ENCODE results near the gene SULF2. TPM values are rescaled to one million over a fixed set of nuclear protein-coding genes. Genes with fewer than 3 reads are reported as not detected.

SULF2 gene
- total RNA-seq, 1 donor from 2014 or later, result 79.2 TPM

GRCh38 chr20:47647994-47648393 lies 137.3 kb downstream of the SULF2 start:
- ATAC-seq (no peak), DNase-seq (ENCODE audit: low spot score) (no peak)
- intact Hi-C loops (cut with DNase I), result no loop called here

- ATAC-seq, result no peak
- intact Hi-C loops (cut with DNase I), result no loop called here
Measured at GRCh38 chr20:47645632-47646031, 139.6 kb downstream of the SULF2 start.

GRCh38 chr20:47642624-47643023 lies 142.7 kb downstream of the SULF2 start:
- intact Hi-C loops (cut with DNase I), result no loop called here
- DNase-seq (ENCODE audit: low spot score), result no peak
- no peak for ATAC-seq

More at GRCh38 chr20:47645632-47646031, 139.6 kb downstream of the SULF2 start:
- DNase-seq (ENCODE audit: low spot score), result no peak

- peak; percentile 69 for ATAC-seq
- no peak for DNase-seq (ENCODE audit: low spot score)
- intact Hi-C loops (cut with DNase I), result no loop called here
Measured at GRCh38 chr20:47642118-47642517, 143.2 kb downstream of the SULF2 start.

GRCh38 chr20:47638851-47639250 lies 146.4 kb downstream of the SULF2 start:
- intact Hi-C loops (cut with DNase I), result no loop called here
- DNase-seq (ENCODE audit: low spot score) (no peak), ATAC-seq (peak; percentile 18)

GRCh38 chr20:47635256-47635655 lies 150.0 kb downstream of the SULF2 start:
- DNase-seq (ENCODE audit: low spot score) (no peak), ATAC-seq (no peak)
- intact Hi-C loops (cut with DNase I), result no loop called here

- ATAC-seq (no peak), DNase-seq (ENCODE audit: low spot score) (no peak)
- intact Hi-C loops (cut with DNase I), result no loop called here
Measured at GRCh38 chr20:47631078-47631477, 154.2 kb downstream of the SULF2 start.

GRCh38 chr20:47629907-47630306 lies 155.4 kb downstream of the SULF2 start:
- intact Hi-C loops (cut with DNase I), result loop anchor here (10.0 kb wide), 1 partner anchor 875 kb away; no protein-coding TSS in a partner anchor
- no peak for ATAC-seq
- DNase-seq (ENCODE audit: low spot score), result no peak

GRCh38 chr20:47627540-47627939 lies 157.7 kb downstream of the SULF2 start:
- DNase-seq (ENCODE audit: low spot score) (no peak), ATAC-seq (no peak)
- intact Hi-C loops (cut with DNase I), result loop anchor here (10.0 kb wide), 1 partner anchor 873 kb away; no protein-coding TSS in a partner anchor

GRCh38 chr20:47623206-47623605 lies 162.1 kb downstream of the SULF2 start:
- intact Hi-C loops (cut with DNase I), result loop anchor here (10.0 kb wide), 1 partner anchor 868 kb away; no protein-coding TSS in a partner anchor
- DNase-seq (ENCODE audit: low spot score), result no peak
- ATAC-seq, result no peak

- intact Hi-C loops (cut with DNase I), result loop anchor here (10.0 kb wide), 1 partner anchor 867 kb away; no protein-coding TSS in a partner anchor
- ATAC-seq (no peak), DNase-seq (ENCODE audit: low spot score) (no peak)
Measured at GRCh38 chr20:47622118-47622665, 163.1 kb downstream of the SULF2 start.

GRCh38 chr20:47620808-47621805 lies 164.2 kb downstream of the SULF2 start:
- intact Hi-C loops (cut with DNase I), result loop anchor here (10.0 kb wide), 1 partner anchor 866 kb away; no protein-coding TSS in a partner anchor
- ATAC-seq, result peak; percentile 56

GRCh38 chr20:47618479-47618878 lies 166.8 kb downstream of the SULF2 start:
- DNase-seq (ENCODE audit: low spot score) (no peak), ATAC-seq (no peak)
- intact Hi-C loops (cut with DNase I), result no loop called here

More at GRCh38 chr20:47620808-47621805, 164.2 kb downstream of the SULF2 start:
- DNase-seq (ENCODE audit: low spot score), result no peak

- intact Hi-C loops (cut with DNase I), result no loop called here
- DNase-seq (ENCODE audit: low spot score) (no peak), ATAC-seq (no peak)
Measured at GRCh38 chr20:47614703-47615309, 170.5 kb downstream of the SULF2 start.

GRCh38 chr20:47612670-47613069 lies 172.6 kb downstream of the SULF2 start:
- intact Hi-C loops (cut with DNase I), result no loop called here
- DNase-seq (ENCODE audit: low spot score), result no peak
- no peak for ATAC-seq

GRCh38 chr20:47611785-47612184 lies 173.5 kb downstream of the SULF2 start:
- DNase-seq (ENCODE audit: low spot score) (no peak), ATAC-seq (no peak)
- intact Hi-C loops (cut with DNase I), result no loop called here

- DNase-seq (ENCODE audit: low spot score) (no peak), ATAC-seq (no peak)
- intact Hi-C loops (cut with DNase I), result no loop called here
Measured at GRCh38 chr20:47610945-47611250, 174.4 kb downstream of the SULF2 start.

- intact Hi-C loops (cut with DNase I), result no loop called here
- no peak for DNase-seq (ENCODE audit: low spot score)
- peak; percentile 70 for ATAC-seq
Measured at GRCh38 chr20:47610247-47610944, 174.9 kb downstream of the SULF2 start.

GRCh38 chr20:47609001-47609400 lies 176.3 kb downstream of the SULF2 start:
- DNase-seq (ENCODE audit: low spot score) (no peak), ATAC-seq (no peak)
- intact Hi-C loops (cut with DNase I), result no loop called here
